Fibroblast of the conjunctiva (primary cell): ENCODE measurements around the gene USP17L27.
"Not testable (repeated sequence)": the region's sequence is repeated elsewhere in the genome, so short reads cannot be mapped to it uniquely, and the experiment has no call there.

Source experiments
- DNase-seq: peaks from one replicate; pipeline ENCODE4 v3.0.0-alpha.2; 2010; ENCODE audit warnings: low read depth

The USP17L27 gene, protein sequence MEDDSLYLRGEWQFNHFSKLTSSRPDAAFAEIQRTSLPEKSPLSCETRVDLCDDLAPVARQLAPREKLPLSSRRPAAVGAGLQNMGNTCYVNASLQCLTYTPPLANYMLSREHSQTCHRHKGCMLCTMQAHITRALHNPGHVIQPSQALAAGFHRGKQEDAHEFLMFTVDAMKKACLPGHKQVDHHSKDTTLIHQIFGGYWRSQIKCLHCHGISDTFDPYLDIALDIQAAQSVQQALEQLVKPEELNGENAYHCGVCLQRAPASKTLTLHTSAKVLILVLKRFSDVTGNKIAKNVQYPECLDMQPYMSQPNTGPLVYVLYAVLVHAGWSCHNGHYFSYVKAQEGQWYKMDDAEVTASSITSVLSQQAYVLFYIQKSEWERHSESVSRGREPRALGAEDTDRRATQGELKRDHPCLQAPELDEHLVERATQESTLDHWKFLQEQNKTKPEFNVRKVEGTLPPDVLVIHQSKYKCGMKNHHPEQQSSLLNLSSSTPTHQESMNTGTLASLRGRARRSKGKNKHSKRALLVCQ

DNA sequence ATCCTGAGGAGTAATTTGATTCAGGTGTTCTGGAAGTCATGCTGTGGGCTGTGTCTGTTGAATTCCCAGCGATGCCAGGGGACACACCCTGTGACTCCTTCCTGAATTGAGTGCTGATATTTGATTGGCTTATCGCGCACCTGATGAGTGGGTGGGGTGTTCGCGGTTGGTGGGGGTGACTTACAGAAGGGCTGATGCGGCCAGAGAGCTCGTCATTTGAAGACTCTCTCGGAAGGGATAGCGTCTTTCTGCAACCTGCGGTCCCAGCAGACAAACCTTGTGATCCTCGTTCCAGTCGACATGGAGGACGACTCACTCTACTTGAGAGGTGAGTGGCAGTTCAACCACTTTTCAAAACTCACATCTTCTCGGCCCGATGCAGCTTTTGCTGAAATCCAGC, at the start of gene USP17L27:
Gene USP17L27, plus strand, starts transcription at position 301 of the 400 bp plus-strand sequence. Its CDS starts 0 bp downstream, at position 301.
- DNase-seq, result not testable (repeated sequence)

- not testable (repeated sequence) for DNase-seq
These were observed 19.8 kb upstream of the USP17L27 start for GRCh38 chr4:9324191-9324590.

- not testable (repeated sequence) for DNase-seq
These were observed 19.1 kb upstream of the USP17L27 start, which contains the start of gene USP17L24 for GRCh38 chr4:9324865-9325264. USP17L24 (plus strand) TSS chr4:9325165; CDS start chr4:9325165, 0 bp downstream.

DNA sequence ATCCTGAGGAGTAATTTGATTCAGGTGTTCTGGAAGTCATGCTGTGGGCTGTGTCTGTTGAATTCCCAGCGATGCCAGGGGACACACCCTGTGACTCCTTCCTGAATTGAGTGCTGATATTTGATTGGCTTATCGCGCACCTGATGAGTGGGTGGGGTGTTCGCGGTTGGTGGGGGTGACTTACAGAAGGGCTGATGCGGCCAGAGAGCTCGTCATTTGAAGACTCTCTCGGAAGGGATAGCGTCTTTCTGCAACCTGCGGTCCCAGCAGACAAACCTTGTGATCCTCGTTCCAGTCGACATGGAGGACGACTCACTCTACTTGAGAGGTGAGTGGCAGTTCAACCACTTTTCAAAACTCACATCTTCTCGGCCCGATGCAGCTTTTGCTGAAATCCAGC, 14.3 kb upstream of the USP17L27 start, which contains the start of gene USP17L25:
Gene USP17L25, plus strand, starts transcription at position 301 of the 400 bp plus-strand sequence. Its CDS starts 0 bp downstream, at position 301.
- not testable (repeated sequence) for DNase-seq

GRCh38 chr4:9334358-9334757, 9.6 kb upstream of the USP17L27 start, which contains the start of gene USP17L26:
USP17L26 (plus strand) TSS chr4:9334658; CDS start chr4:9334658, 0 bp downstream.
- DNase-seq, result not testable (repeated sequence)

DNA sequence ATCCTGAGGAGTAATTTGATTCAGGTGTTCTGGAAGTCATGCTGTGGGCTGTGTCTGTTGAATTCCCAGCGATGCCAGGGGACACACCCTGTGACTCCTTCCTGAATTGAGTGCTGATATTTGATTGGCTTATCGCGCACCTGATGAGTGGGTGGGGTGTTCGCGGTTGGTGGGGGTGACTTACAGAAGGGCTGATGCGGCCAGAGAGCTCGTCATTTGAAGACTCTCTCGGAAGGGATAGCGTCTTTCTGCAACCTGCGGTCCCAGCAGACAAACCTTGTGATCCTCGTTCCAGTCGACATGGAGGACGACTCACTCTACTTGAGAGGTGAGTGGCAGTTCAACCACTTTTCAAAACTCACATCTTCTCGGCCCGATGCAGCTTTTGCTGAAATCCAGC, 4.8 kb upstream of the USP17L27 start, which contains the start of gene USP17L5:
Gene USP17L5, plus strand, starts transcription at position 301 of the 400 bp plus-strand sequence. Its CDS starts 0 bp downstream, at position 301.
- DNase-seq, result not testable (repeated sequence)

GRCh38 chr4:9348593-9348992, 4.6 kb downstream of the USP17L27 start, which contains the start of gene USP17L28:
USP17L28 (plus strand) TSS chr4:9348893; CDS start chr4:9348893, 0 bp downstream.
- DNase-seq, result not testable (repeated sequence)

DNA sequence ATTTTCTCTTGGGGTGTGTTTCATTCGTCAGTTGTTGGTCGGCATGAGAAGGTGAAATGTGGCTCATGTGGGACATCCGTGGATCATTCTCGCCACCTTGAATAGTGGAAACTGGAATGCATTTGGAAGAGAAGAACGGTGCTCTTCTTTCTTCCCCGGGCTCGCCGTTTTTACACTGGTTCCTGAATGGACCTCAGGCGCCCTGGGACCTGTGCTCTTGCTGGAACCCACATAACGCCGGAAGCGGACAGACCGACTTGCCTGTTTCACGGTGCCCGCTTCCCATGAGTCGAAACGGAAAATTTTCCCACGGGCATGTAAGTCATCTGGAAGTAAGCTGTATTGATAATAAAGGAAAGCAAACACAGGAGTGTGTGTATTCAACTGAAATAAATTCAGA, 6.9 kb downstream of the USP17L27 start:
- not testable (repeated sequence) for DNase-seq

DNA sequence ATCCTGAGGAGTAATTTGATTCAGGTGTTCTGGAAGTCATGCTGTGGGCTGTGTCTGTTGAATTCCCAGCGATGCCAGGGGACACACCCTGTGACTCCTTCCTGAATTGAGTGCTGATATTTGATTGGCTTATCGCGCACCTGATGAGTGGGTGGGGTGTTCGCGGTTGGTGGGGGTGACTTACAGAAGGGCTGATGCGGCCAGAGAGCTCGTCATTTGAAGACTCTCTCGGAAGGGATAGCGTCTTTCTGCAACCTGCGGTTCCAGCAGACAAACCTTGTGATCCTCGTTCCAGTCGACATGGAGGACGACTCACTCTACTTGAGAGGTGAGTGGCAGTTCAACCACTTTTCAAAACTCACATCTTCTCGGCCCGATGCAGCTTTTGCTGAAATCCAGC, 9.4 kb downstream of the USP17L27 start, which contains the start of gene USP17L29:
Gene USP17L29, plus strand, starts transcription at position 301 of the 400 bp plus-strand sequence. Its CDS starts 0 bp downstream, at position 301.
- DNase-seq, result not testable (repeated sequence)

DNA sequence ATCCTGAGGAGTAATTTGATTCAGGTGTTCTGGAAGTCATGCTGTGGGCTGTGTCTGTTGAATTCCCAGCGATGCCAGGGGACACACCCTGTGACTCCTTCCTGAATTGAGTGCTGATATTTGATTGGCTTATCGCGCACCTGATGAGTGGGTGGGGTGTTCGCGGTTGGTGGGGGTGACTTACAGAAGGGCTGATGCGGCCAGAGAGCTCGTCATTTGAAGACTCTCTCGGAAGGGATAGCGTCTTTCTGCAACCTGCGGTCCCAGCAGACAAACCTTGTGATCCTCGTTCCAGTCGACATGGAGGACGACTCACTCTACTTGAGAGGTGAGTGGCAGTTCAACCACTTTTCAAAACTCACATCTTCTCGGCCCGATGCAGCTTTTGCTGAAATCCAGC, 18.9 kb downstream of the USP17L27 start, which contains the start of gene USP17L30:
Gene USP17L30, plus strand, starts transcription at position 301 of the 400 bp plus-strand sequence. Its CDS starts 0 bp downstream, at position 301.
- not testable (repeated sequence) for DNase-seq

- DNase-seq, result not testable (repeated sequence)
These were observed 35.9 kb downstream of the USP17L27 start for GRCh38 chr4:9379881-9380280.

- DNase-seq, result not testable (repeated sequence)
These were observed 37.1 kb downstream of the USP17L27 start for GRCh38 chr4:9381012-9381534.

- no peak for DNase-seq
These were observed 40.2 kb downstream of the USP17L27 start for GRCh38 chr4:9384126-9384525.

DNA sequence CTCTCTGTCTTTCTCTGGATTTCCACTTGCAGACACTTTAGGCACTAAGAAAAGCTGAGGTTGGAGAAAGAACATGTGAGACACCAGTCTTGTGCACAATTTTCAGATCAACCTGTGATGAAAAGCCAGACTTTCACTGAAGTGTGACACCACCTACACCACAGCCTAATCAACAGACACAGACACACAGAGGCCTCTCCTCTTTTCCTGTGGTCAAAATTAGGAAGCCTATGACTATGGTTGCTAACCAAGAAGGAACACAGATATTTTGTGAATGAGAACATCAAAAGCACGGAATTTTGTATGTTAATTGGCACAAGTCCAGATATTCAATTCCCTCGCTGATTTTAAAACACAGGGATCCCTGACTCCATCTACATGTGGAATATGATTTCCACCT, 45.1 kb downstream of the USP17L27 start:
- DNase-seq, result not testable (repeated sequence)
